ENCODE results near the gene DAPK1.

Gene DAPK1

DNA sequence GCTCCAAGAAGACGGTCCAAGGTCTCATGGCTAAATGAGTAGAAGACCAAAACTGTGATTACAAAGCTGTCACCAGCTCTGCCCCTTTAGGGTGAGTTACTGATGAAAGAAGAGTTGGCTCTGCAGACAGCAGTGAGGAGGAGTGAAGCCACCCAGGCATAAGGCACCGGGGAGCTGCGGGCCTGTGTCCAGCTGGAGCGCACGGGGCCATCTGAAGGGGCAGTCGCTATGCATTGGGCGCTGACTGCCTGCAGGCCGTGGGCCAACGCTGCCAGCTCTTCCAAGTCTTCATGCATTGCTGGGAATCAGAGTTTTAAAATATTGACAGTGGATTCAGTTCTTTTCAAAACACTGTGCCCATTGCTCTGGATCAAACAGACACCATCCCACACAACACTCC lies 70.3 kb downstream of the DAPK1 start:
- no peak for DNase-seq (ENCODE audit: low read depth in 2 of 2, low spot score in 1 of 2)

- no peak for DNase-seq (ENCODE audit: low read depth in 2 of 2, low spot score in 1 of 2)
These were observed 70.7 kb downstream of the DAPK1 start for GRCh38 chr9:87568401-87568800.

- DNase-seq (ENCODE audit: low read depth in 2 of 2, low spot score in 1 of 2): no peak
These were observed 71.4 kb downstream of the DAPK1 start for GRCh38 chr9:87569008-87569509.

GRCh38 chr9:87569518-87569917 lies 71.9 kb downstream of the DAPK1 start:
- DNase-seq (ENCODE audit: low read depth in 2 of 2, low spot score in 1 of 2): no peak

- DNase-seq (ENCODE audit: low read depth in 2 of 2, low spot score in 1 of 2): no peak
These were observed 72.6 kb downstream of the DAPK1 start for GRCh38 chr9:87570000-87570908.

DNA sequence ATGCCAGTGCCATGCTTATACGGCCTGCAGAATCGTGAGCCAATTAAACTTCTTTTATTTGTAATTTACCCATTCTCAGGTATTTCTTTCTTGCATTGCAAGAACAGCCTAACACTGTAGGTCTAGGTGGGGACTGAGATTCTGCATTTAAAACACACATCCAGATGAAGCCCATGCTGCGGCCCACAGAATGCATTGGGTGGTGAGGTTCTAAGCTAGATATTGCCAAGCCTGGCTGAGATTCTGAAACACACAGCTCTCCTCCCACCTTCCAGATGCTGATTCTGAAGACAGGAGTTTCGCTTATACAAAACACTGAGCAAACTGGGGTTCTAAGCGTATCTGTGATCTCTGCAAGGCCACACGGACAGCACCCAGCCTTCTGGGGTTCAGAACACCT lies 75.1 kb downstream of the DAPK1 start:
- DNase-seq (ENCODE audit: low read depth in 2 of 2, low spot score in 1 of 2): no peak

DNA sequence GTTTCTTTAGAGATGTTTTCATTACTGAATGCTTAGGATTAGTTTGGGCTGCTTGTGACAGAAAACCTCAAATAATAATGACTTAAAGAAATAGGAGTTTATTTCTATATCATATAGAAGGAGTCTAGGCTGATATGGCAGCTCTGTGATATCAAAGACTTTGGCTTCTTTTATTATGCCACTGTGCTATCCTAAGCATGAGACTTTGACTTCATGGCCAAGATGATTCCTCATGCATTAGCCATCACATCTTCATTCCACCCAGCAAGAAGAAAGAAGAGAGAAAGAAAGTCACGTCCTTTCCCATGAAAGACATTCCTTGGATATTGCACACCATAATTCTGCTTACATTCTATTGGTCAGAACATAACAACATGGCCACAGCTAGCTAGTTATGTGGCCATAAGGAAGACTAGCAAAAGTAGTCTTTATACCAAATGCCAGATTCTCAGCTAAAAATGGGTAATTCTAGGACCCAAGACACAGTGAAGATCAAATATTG lies 76.2 kb downstream of the DAPK1 start:
- DNase-seq (ENCODE audit: low read depth in 2 of 2, low spot score in 1 of 2): no peak

- no peak for DNase-seq (ENCODE audit: low read depth in 2 of 2, low spot score in 1 of 2)
These were observed 80.1 kb downstream of the DAPK1 start for GRCh38 chr9:87577746-87578145.

- no peak for DNase-seq (ENCODE audit: low read depth in 2 of 2, low spot score in 1 of 2)
These were observed 81.0 kb downstream of the DAPK1 start for GRCh38 chr9:87578625-87579024.

DNA sequence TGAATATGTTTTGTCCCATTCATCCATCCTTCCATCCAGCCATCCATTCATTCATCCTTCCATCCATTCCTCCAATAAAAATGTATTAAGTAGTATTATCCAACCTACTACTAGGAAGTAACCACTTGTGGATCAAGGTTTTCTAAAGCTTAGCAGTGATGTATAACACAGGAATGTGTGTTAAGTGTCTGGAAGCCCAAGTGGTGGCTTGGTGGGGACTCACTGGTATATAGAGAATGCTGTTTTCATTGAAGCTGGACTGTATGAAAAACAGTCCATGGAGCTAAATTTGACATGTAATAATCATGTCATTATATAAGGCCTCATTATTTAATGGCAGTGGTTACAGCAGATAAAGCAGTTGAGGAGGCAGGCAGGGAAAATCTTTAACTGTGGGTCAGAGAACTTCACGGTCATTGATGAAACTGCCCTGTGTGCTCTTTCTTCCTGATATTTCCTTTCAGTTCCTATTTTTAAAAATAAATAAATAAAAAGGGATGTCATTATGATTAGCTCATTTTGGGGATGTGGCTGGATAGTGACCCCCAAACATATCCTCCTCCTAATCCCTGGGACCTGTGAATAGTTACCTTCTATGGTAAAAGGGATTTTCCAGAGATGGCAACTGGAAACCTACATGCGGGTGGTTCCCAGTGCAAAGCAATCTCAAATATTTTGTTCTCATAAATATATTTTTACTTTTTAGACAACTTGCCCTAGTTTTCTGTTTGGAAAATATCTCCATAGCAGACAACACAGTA lies 82.3 kb downstream of the DAPK1 start:
- no peak for DNase-seq (ENCODE audit: low read depth in 2 of 2, low spot score in 1 of 2)

DNA sequence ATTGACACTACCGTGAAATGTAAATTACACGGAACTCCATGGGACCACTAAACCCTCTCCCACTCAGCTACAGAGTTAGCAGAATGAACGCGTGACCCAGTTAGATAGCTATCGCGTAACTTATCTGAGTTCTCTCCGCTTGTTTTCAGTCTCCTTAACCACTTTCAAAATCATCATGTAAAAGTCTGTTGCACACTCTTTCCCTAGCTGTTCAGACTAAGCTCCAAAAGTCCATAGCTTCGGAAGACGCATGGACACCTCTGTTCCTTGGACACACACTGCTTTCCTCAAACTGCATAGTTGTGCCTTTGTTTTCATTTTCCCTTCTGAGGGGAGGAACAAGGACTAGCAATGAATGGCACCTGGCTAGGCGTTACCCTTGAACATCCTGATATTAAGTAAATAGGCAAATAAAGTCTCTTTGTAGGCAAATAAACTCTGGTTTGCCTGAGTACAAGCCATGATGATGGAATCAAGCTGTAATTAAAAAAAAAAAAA lies 83.3 kb downstream of the DAPK1 start:
- DNase-seq (ENCODE audit: low read depth in 2 of 2, low spot score in 1 of 2): no peak

DNA sequence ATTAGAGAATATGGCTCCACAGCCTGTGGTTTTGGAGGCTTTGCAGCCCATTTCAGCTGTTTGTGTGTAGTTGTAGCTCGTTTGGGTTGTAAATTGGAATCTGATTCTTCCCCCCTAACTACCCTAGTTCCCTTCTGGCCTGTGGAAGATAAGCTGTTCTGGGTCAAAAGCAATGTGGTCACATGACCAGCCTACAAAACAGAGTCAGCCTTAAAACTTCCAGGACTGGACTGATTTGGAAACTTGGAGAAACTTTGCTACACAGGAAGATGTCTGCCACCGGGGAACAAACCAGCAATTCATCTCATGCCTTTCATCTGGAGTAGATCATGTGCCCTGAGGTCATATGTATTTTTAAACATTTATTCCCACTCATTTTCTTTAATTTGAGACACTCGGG lies 83.8 kb downstream of the DAPK1 start:
- no peak for DNase-seq (ENCODE audit: low read depth in 2 of 2, low spot score in 1 of 2)

- DNase-seq (ENCODE audit: low read depth in 2 of 2, low spot score in 1 of 2): no peak
These were observed 84.4 kb downstream of the DAPK1 start for GRCh38 chr9:87581949-87582637.

- DNase-seq (ENCODE audit: low read depth in 2 of 2, low spot score in 1 of 2): no peak
These were observed 86.7 kb downstream of the DAPK1 start for GRCh38 chr9:87584326-87584725.

- DNase-seq (ENCODE audit: low read depth in 2 of 2, low spot score in 1 of 2): no peak
These were observed 87.6 kb downstream of the DAPK1 start for GRCh38 chr9:87585123-87585855.

DNA sequence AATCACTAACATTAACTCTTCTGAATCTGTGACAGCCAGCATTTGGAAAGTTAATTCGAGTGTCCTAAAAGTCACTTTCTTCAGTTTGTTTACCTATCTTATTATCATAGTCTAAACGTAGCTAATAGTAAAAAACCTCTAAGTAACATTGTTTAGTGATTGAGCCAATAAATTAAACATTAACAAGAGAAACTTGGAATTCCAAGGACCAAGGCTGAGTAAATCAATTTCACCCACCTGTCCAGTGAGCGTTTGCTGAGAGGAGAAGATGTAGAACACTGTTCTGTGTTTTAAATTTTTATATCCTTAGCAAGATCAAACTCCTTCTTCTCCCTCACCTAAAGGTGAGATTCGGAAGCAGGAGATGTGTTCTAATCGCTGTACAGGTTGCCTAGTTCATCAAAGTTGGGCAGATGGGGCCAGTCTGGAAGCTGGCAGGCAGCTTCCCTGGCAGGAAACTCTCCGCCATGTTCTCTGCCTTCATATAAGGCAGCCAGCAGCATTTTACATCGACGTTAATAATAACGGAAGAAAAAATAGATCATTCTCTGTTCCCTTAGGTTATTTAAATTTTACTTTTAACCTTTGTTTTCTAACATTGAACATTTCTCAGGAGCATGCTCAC lies 89.2 kb downstream of the DAPK1 start:
- no peak for DNase-seq (ENCODE audit: low read depth in 2 of 2, low spot score in 1 of 2)

GRCh38 chr9:87587356-87587745 lies 89.7 kb downstream of the DAPK1 start:
- no peak for DNase-seq (ENCODE audit: low read depth in 2 of 2, low spot score in 1 of 2)

DNA sequence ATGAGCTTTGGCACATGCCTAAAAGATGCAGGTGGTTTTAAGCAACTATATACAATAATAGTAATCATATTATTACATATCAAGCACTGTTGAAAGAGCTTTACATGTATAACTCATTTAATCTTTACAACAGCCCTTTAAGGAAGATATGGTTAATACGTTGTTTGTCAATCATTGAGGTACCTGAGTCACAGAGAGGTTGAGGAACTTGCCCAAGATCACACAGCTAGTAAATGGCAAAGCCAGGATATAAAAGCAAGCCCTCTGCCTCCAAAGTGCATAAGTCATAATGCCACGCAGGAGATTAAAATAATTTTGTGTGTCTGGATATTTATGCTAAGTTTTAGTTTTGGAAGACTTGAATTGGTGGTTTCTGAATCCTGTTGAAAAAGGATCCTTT lies 90.2 kb downstream of the DAPK1 start:
- no peak for DNase-seq (ENCODE audit: low read depth in 2 of 2, low spot score in 1 of 2)

DNA sequence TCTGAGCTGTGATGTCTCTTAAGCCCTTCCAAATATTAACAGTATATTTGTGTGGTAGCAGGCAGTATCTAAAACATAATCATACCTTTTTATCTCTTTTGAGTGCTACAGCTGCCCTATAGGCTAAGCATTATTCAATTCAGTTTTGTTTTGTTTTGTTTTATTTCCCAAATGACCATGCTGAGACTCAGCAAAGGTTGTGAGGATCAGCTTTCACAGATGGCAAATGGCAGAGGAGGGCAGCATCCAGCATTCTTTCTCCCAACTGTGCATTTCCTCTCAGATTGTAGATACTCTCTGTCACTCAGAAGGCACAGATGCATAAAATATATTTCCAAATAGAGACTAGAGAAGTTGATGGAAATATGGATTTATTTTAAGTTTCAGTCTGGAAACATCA lies 90.7 kb downstream of the DAPK1 start:
- no peak for DNase-seq (ENCODE audit: low read depth in 2 of 2, low spot score in 1 of 2)

- no peak for DNase-seq (ENCODE audit: low read depth in 2 of 2, low spot score in 1 of 2)
These were observed 93.3 kb downstream of the DAPK1 start for GRCh38 chr9:87590996-87591395.
